GM13977 (cell line): ENCODE data around the gene SLC25A52.
A peak's percentile ranks its signal among the peaks of the same experiment; 100 is the strongest.
"Not testable (repeated sequence)": the region's sequence is repeated elsewhere in the genome, so short reads cannot be mapped to it uniquely, and the experiment has no call there.

Source experiments
- DNase-seq: peaks from one replicate; pipeline ENCODE4 v3.0.0; 2012; ENCODE audit warnings: low spot score
- CTCF ChIP-seq: IDR thresholded peaks from 2 replicates; pipeline ENCODE4 v1.5.1; 2012; ENCODE audit warnings: mild to moderate bottlenecking, control low read depth; ENCODE audit not compliant: insufficient read depth; ENCODE audit errors: extremely low read depth, missing control alignments
- in situ Hi-C: fragments of 300-500 bp; cut with MboI; formaldehyde crosslinking; loops from one replicate; pipeline ENCODE4 v1.12.0; 2022; ENCODE audit warnings: low sequenced_read_pairs, low pct_unique_long_range_greater_than_20kb, mixed read lengths, inconsistent platforms; ENCODE audit not compliant: unreplicated experiment

The SLC25A52 gene

GRCh38 chr18:31741097-31741735 is 19.5 kb downstream of the SLC25A52 start:
- in situ Hi-C loops: loop anchor here (10.0 kb wide), 1 partner anchor 84 kb away; no protein-coding TSS in a partner anchor
- peak; percentile 69 for TF ChIP-seq CTCF
- DNase-seq: no peak

DNA sequence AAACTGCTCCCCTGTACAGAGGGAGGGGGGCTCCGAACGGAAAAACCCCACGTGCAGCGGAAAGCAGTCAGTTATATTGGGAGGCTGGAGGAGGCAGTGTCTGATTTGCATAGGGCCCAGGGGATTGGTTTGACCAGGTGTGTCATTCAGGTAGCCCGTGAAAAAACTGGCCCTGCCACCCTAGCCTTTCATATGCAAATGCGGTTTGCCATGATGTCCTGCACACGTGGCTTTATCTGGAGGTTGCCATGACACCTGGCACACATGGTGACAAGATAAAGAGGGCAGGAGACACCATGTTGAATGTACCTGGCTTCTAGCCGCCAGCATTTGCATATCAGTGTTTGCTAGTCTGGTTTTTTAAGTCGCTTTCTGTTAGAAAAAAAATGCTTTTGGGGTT is 20.5 kb downstream of the SLC25A52 start:
- in situ Hi-C loops: loop anchor here (10.0 kb wide), 1 partner anchor 85 kb away; no protein-coding TSS in a partner anchor
- DNase-seq: no peak
- no peak for TF ChIP-seq CTCF

DNA sequence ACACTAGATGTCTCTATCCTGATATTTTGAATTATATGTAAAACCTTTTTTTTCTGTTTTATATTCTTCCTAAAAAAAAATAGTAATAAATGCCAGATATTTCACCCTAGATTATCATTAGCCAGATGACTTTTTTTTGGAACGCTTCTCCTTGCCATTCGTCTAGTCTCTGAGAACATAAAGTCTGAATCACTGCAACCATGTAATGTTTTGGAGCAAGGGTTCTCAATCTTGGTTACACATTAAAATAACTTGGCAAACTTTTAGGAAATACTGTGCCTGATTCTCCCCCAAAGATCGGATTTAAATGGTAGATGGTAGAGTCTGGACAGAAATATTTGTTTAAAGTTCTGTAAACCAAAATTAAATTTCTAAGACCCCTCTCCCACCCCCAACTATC is 21.0 kb downstream of the SLC25A52 start:
- TF ChIP-seq CTCF: no peak
- in situ Hi-C loops: loop anchor here (10.0 kb wide), 1 partner anchor 85 kb away; no protein-coding TSS in a partner anchor

GRCh38 chr18:31738460-31739407 is 21.9 kb downstream of the SLC25A52 start:
- in situ Hi-C loops: no loop called here
- no peak for TF ChIP-seq CTCF
- DNase-seq: no peak

More for the DNA sequence above, 21.0 kb downstream of the SLC25A52 start:
- DNase-seq: no peak

DNA sequence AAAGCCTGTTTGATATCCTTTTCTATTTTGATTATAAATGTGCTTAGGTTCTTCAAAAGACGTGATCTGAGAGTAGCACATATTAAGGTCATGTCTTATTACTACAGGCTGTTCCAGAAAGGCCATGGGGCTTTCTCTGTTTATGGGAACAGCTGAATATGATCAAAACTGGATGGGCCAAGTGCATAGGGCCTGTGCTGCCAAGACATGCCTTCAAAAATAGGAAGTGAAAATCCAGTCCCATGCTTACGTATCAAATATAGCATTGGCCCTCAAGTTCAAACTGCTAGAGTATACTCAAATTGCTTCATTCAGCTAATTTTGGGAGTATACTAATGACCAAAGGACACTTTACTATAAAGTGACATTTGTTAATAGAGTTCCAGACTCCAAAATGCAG is 24.1 kb downstream of the SLC25A52 start:
- no peak for TF ChIP-seq CTCF
- DNase-seq: peak; percentile 24
- in situ Hi-C loops: no loop called here

GRCh38 chr18:31731628-31732027 is 29.1 kb downstream of the SLC25A52 start:
- no peak for DNase-seq
- TF ChIP-seq CTCF: no peak
- in situ Hi-C loops: no loop called here

- DNase-seq: not testable (repeated sequence)
- in situ Hi-C loops: loop anchor here (10.0 kb wide), 1 partner anchor 174 kb away; no protein-coding TSS in a partner anchor
These were observed 31.5 kb downstream of the SLC25A52 start for GRCh38 chr18:31729196-31729595.
